Measurements from ENCODE around the gene IL12B.
"Not testable (repeated sequence)": the region's sequence is repeated elsewhere in the genome, so short reads cannot be mapped to it uniquely, and the experiment has no call there.

The IL12B gene

GRCh38 chr5:159297300-159297699 lies 33.0 kb downstream of the IL12B start:
- not testable (repeated sequence) for DNase-seq

GRCh38 chr5:159294921-159295320 lies 35.4 kb downstream of the IL12B start:
- DNase-seq: no peak

GRCh38 chr5:159290741-159291140 lies 39.5 kb downstream of the IL12B start:
- no peak for DNase-seq

- DNase-seq: peak in 2 of 56 donors; percentile 1 to 2
These were observed 43.8 kb downstream of the IL12B start for GRCh38 chr5:159286420-159287035.

- no peak for DNase-seq
These were observed 55.6 kb downstream of the IL12B start for GRCh38 chr5:159274676-159275075.

GRCh38 chr5:159273923-159274322 lies 56.4 kb downstream of the IL12B start:
- no peak for DNase-seq

GRCh38 chr5:159269723-159270122 lies 60.6 kb downstream of the IL12B start:
- no peak for DNase-seq

- DNase-seq: not testable (repeated sequence)
These were observed 63.5 kb downstream of the IL12B start for GRCh38 chr5:159266764-159267163.

Measured in nucleus accumbens (tissue), 56 donors.